Lower leg skin (tissue), 3 donors: ENCODE results near the gene SLC44A5.
"Not testable (repeated sequence)": the region's sequence is repeated elsewhere in the genome, so short reads cannot be mapped to it uniquely, and the experiment has no call there.

Source experiments
- POLR2A ChIP-seq, 2 donors: fragments of 450-650 bp; IDR thresholded peaks; one replicate each; pipeline ENCODE4 v1.6.1; 2016 to 2017; ENCODE audit warnings: antibody characterized with exemption in 2 of 2, mild to moderate bottlenecking in 1 of 2, moderate library complexity in 1 of 2
- TF ChIP-seq, protein P1 (sequence below), 3 donors: fragments of 450-650 bp; IDR thresholded peaks; one replicate each; pipeline ENCODE4 v1.5.1; 2016; ENCODE audit warnings: antibody characterized with exemption in 3 of 3, mild to moderate bottlenecking in 3 of 3, moderate library complexity in 2 of 3

DNA sequence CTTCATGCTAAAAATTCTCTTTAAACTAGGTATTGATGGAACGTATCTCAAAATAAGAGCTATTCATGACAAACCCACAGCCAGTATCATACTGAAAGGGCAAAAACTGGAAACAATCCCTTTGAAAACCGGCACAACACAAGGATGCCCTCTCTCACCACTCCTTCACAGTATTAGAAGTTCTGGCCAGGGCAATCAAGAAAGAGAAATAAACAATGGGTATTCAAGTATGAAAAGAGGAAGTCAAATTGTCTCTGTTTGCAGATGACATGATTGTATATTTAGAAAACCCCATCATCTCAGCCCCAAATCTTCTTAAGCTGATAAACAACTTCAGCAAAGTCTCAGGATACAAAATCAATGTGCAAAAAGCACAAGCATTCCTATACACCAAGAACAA, 349.0 kb downstream of the SLC44A5 start:
- TF ChIP-seq, protein P1, sequence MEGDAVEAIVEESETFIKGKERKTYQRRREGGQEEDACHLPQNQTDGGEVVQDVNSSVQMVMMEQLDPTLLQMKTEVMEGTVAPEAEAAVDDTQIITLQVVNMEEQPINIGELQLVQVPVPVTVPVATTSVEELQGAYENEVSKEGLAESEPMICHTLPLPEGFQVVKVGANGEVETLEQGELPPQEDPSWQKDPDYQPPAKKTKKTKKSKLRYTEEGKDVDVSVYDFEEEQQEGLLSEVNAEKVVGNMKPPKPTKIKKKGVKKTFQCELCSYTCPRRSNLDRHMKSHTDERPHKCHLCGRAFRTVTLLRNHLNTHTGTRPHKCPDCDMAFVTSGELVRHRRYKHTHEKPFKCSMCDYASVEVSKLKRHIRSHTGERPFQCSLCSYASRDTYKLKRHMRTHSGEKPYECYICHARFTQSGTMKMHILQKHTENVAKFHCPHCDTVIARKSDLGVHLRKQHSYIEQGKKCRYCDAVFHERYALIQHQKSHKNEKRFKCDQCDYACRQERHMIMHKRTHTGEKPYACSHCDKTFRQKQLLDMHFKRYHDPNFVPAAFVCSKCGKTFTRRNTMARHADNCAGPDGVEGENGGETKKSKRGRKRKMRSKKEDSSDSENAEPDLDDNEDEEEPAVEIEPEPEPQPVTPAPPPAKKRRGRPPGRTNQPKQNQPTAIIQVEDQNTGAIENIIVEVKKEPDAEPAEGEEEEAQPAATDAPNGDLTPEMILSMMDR (IDR thresholded peaks at IDR 0.05), result not testable (repeated sequence)
- TF ChIP-seq POLR2A (IDR thresholded peaks at IDR 0.05), result not testable (repeated sequence)
